Glutamatergic neuron (in vitro differentiated cells): ENCODE measurements around the gene GAS2. TPM values are rescaled to one million over a fixed set of nuclear protein-coding genes. Genes with fewer than 3 reads are reported as not detected.

Experiments used
- DNase-seq: peaks from one replicate; pipeline ENCODE4 v3.0.0; 2022
- H3K27ac Mint-ChIP-seq: one replicate; pipeline ENCODE4 v1.8.0; 2020; ENCODE audit warnings: mild to moderate bottlenecking, mixed read lengths, inconsistent platforms; ENCODE audit not compliant: unreplicated experiment
- H3K27me3 Mint-ChIP-seq: one replicate; pipeline ENCODE4 v1.8.0; 2020; ENCODE audit warnings: mild to moderate bottlenecking, moderate library complexity, mixed read lengths, inconsistent platforms; ENCODE audit not compliant: unreplicated experiment
- H3K36me3 Mint-ChIP-seq: one replicate; pipeline ENCODE4 v1.8.0; 2020; ENCODE audit warnings: mild to moderate bottlenecking, mixed read lengths, inconsistent platforms; ENCODE audit not compliant: unreplicated experiment
- H3K4me1 Mint-ChIP-seq: one replicate; pipeline ENCODE4 v1.8.0; 2020; ENCODE audit warnings: mild to moderate bottlenecking, low read depth, mixed read lengths, inconsistent platforms; ENCODE audit not compliant: unreplicated experiment
- H3K4me3 Mint-ChIP-seq: one replicate; pipeline ENCODE4 v1.8.0; 2020; ENCODE audit warnings: mild to moderate bottlenecking, mixed read lengths, inconsistent platforms; ENCODE audit not compliant: unreplicated experiment
- H3K9me3 Mint-ChIP-seq: one replicate; pipeline ENCODE4 v1.8.0; 2020; ENCODE audit warnings: mild to moderate bottlenecking, moderate library complexity, mixed read lengths, inconsistent platforms; ENCODE audit not compliant: unreplicated experiment
- CTCF ChIP-seq: fragments of 200-600 bp; sonication (generic); IDR thresholded peaks from one replicate; pipeline ENCODE4 v1.5.0; 2021; ENCODE audit not compliant: partially characterized antibody, unreplicated experiment
- total RNA-seq: library from RNA; stranded (reverse); fragmentation: NEBNext Ultra II Directional; extraction: Animal tissue kit (Norgen Biotek cat#: 25700); gene quantifications from one replicate; pipeline ENCODE4 v1.2.1, GENCODE V29; 2021; ENCODE audit not compliant: unreplicated experiment

The GAS2 gene
- total RNA-seq, 1 donor from 2014 or later, result 11.7 TPM

- H3K4me1 Mint-ChIP-seq, result peaks cover 9% of the 10 kb centered on the region
- no peak for TF ChIP-seq CTCF
- no peaks in the 10 kb centered on the region for H3K27me3 Mint-ChIP-seq
- H3K4me3 Mint-ChIP-seq, result no peak overlapping the region
- H3K27ac Mint-ChIP-seq, result no peak overlapping the region
- H3K9me3 Mint-ChIP-seq, result no peaks in the 10 kb centered on the region
- no peaks in the 10 kb centered on the region for H3K36me3 Mint-ChIP-seq
- DNase-seq, result no peak
These were observed 8.3 kb downstream of the GAS2 start for GRCh38 chr11:22674470-22675439.

- Mint-ChIP-seq H3K4me1 (peaks cover 3% of the 10 kb centered on the region), H3K27ac (no peak overlapping the region), H3K36me3 (no peaks in the 10 kb centered on the region), H3K4me3 (no peak overlapping the region), H3K9me3 (no peaks in the 10 kb centered on the region), H3K27me3 (no peaks in the 10 kb centered on the region)
- no peak for DNase-seq
- TF ChIP-seq CTCF, result no peak
These were observed 10.9 kb downstream of the GAS2 start for GRCh38 chr11:22677153-22677903.

- Mint-ChIP-seq H3K9me3 (no peaks in the 10 kb centered on the region), H3K36me3 (no peaks in the 10 kb centered on the region), H3K27me3 (no peaks in the 10 kb centered on the region), H3K4me1 (no peaks in the 10 kb centered on the region), H3K27ac (no peak overlapping the region), H3K4me3 (no peak overlapping the region)
- DNase-seq, result no peak
- no peak for TF ChIP-seq CTCF
These were observed 14.2 kb downstream of the GAS2 start for GRCh38 chr11:22680628-22681027.

GRCh38 chr11:22681281-22681812 lies 14.9 kb downstream of the GAS2 start:
- no peak for DNase-seq
- TF ChIP-seq CTCF, result no peak
- Mint-ChIP-seq H3K4me3 (no peak overlapping the region), H3K4me1 (no peaks in the 10 kb centered on the region), H3K9me3 (no peaks in the 10 kb centered on the region), H3K27ac (no peak overlapping the region), H3K36me3 (no peaks in the 10 kb centered on the region), H3K27me3 (no peaks in the 10 kb centered on the region)
